GM15510 (cell line): ENCODE measurements around the gene LMBR1L.
A peak's percentile ranks its signal among the peaks of the same experiment; 100 is the strongest.

ENCODE experiments used
- POLR2A ChIP-seq: IDR thresholded peaks from 3 replicates; pipeline ENCODE4 v1.6.1; 2011; ENCODE audit warnings: borderline replicate concordance; ENCODE audit not compliant: insufficient read length; ENCODE audit errors: extremely low read depth

Gene LMBR1L

GRCh38 chr12:49069507-49070346 is 40.9 kb downstream of the LMBR1L start, which contains the start of gene RHEBL1:
Gene RHEBL1 (minus strand): TSS chr12:49069979. CDS start chr12:49069785, 194 bp downstream.
- TF ChIP-seq POLR2A: peak; percentile 61

- TF ChIP-seq POLR2A: no peak
Observed at GRCh38 chr12:49068879-49069506, 41.7 kb downstream of the LMBR1L start.

GRCh38 chr12:49066120-49066519 is 44.5 kb downstream of the LMBR1L start:
- TF ChIP-seq POLR2A: no peak

- no peak for TF ChIP-seq POLR2A
Observed at GRCh38 chr12:49064767-49065152, 45.9 kb downstream of the LMBR1L start.

- no peak for TF ChIP-seq POLR2A
Observed at GRCh38 chr12:49061157-49061650, 49.4 kb downstream of the LMBR1L start.

- TF ChIP-seq POLR2A: peak; percentile 72
Observed at GRCh38 chr12:49060237-49061156, 50.1 kb downstream of the LMBR1L start, which contains the start of gene KMT2D. Gene KMT2D (minus strand): TSS chr12:49060794. CDS start chr12:49055324, 5,470 bp downstream.

- no peak for TF ChIP-seq POLR2A
Observed at GRCh38 chr12:49059299-49060171, 51.1 kb downstream of the LMBR1L start.

- no peak for TF ChIP-seq POLR2A
Observed at GRCh38 chr12:49059045-49059298, 51.7 kb downstream of the LMBR1L start.

GRCh38 chr12:49058366-49059044 is 52.1 kb downstream of the LMBR1L start:
- no peak for TF ChIP-seq POLR2A

- no peak for TF ChIP-seq POLR2A
Observed at GRCh38 chr12:49057888-49058287, 52.8 kb downstream of the LMBR1L start.

GRCh38 chr12:49055978-49056754 is 54.5 kb downstream of the LMBR1L start:
- no peak for TF ChIP-seq POLR2A

GRCh38 chr12:49055092-49055491 is 55.6 kb downstream of the LMBR1L start:
- no peak for TF ChIP-seq POLR2A

GRCh38 chr12:49054524-49054923 is 56.1 kb downstream of the LMBR1L start:
- no peak for TF ChIP-seq POLR2A

GRCh38 chr12:49054096-49054495 is 56.6 kb downstream of the LMBR1L start:
- TF ChIP-seq POLR2A: no peak
